HepG2 (cell line): ENCODE measurements around the gene THSD8. TPM values are rescaled to one million over a fixed set of nuclear protein-coding genes. Genes with fewer than 3 reads are reported as not detected.

Source experiments
- ATAC-seq: fragments of 200-7000 bp; cut with Tn5 transposase; 3 replicates; pipeline ENCODE4 v1.9.1; 2020; ENCODE audit warnings: mild to moderate bottlenecking, moderate library complexity
- BruUV-seq: library from RNA; stranded (reverse); fragments of 400-500 nt; replicated peaks from 2 replicates; lab custom pipeline; 2021; lab: Mats Ljungman, UMichigan
- CTCF ChIA-PET: fragments of 300-600 bp; formaldehyde crosslinking; extraction: SDS; loops from one replicate; lab custom pipeline; 2021; ENCODE audit warnings: low total read pairs, inconsistent platforms, low intra/inter-chr PET ratio; lab: Yijun Ruan, JAX
- POLR2A ChIA-PET: fragments of 350-600 bp; sonication (Branson Sonifier 250); formaldehyde crosslinking; loops from one replicate; lab custom pipeline; 2020; ENCODE audit warnings: antibody characterized with exemption, inconsistent platforms; lab: Yijun Ruan, JAX
- DNase-seq: peaks from one replicate; pipeline ENCODE4 v3.0.0-alpha.2; 2015; ENCODE audit warnings: low spot score
- FAIRE-seq: peaks from 3 replicates; lab custom pipeline; 2011; peaks lifted over from hg19 to GRCh38; lab: Jason Lieb, UNC
- H2AFZ ChIP-seq: one replicate; pipeline ENCODE4 v1.6.1; 2011; ENCODE audit warnings: low read length, inconsistent platforms
- H3K27ac ChIP-seq: fragments of 300-600 bp; 3 replicates; pipeline ENCODE4 v1.8.0; 2011; ENCODE audit warnings: mixed run types, mild to moderate bottlenecking, mixed read lengths, low read length, inconsistent platforms; ENCODE audit not compliant: insufficient read depth; ENCODE audit errors: extremely low read length
- H3K27me3 ChIP-seq, 2 experiments: fragments of 200-600 bp in 1 of 2; 2 replicates in 1 of 2; 3 replicates in 1 of 2; pipeline versions ENCODE4 v1.6.0 to v1.8.0; 2011; ENCODE audit warnings: low read length in 2 of 2, mild to moderate bottlenecking in 2 of 2, moderate library complexity in 2 of 2, inconsistent platforms in 1 of 2; ENCODE audit not compliant: insufficient read depth in 2 of 2, control insufficient read depth in 1 of 2
- H3K36me3 ChIP-seq, 2 experiments: fragments of 200-600 bp in 1 of 2; replicated peaks in 1 of 2; 2 replicates in 1 of 2; 3 replicates in 1 of 2; pipeline versions ENCODE4 v1.5.1 to v1.8.0; 2011; ENCODE audit warnings: low read length in 2 of 2, inconsistent platforms in 1 of 2; ENCODE audit not compliant: insufficient read depth in 2 of 2, control insufficient read depth in 1 of 2
- H3K4me1 ChIP-seq: 2 replicates; pipeline ENCODE4 v1.5.1; 2012; ENCODE audit warnings: low read length, inconsistent platforms; ENCODE audit not compliant: insufficient read depth
- H3K4me2 ChIP-seq: 2 replicates; pipeline ENCODE4 v1.6.0; 2011; ENCODE audit warnings: low read depth, low read length, inconsistent platforms
- H3K4me3 ChIP-seq, 3 experiments: fragments of 200-600 bp in 1 of 3; sonication (generic), shearing (Covaris generic) in 1 of 3; replicated peaks in 1 of 3; 2 replicates each; pipeline ENCODE4 v1.5.1; 2011 to 2016; ENCODE audit warnings: low read length in 3 of 3, inconsistent platforms in 2 of 3, low read depth in 2 of 3, mild to moderate bottlenecking in 2 of 3, control low read depth in 1 of 3, mixed read lengths in 1 of 3; ENCODE audit not compliant: insufficient read depth in 1 of 3
- H3K79me2 ChIP-seq: one replicate; pipeline ENCODE4 v1.6.1; 2011; ENCODE audit warnings: low read length, inconsistent platforms; ENCODE audit not compliant: insufficient read depth
- H3K9ac ChIP-seq: 2 replicates; pipeline ENCODE4 v1.6.0; 2011; ENCODE audit warnings: mild to moderate bottlenecking, low read depth, low read length, inconsistent platforms; ENCODE audit not compliant: insufficient read depth
- H3K9me3 ChIP-seq: 2 replicates; pipeline ENCODE4 v1.5.1; 2012; ENCODE audit warnings: mild to moderate bottlenecking, low read length
- H4K20me1 ChIP-seq: 2 replicates; pipeline ENCODE4 v1.6.0; 2011; ENCODE audit warnings: inconsistent platforms, mild to moderate bottlenecking, low read length, moderate library complexity; ENCODE audit not compliant: insufficient read depth
- AKNA ChIP-seq: sonication (generic); formaldehyde crosslinking; IDR thresholded peaks from 2 replicates; pipeline ENCODE4 v1.4.0; 2020; ENCODE audit warnings: missing genetic modification reagents, borderline replicate concordance
- ARNTL ChIP-seq: sonication (generic); formaldehyde crosslinking; IDR thresholded peaks from 2 replicates; pipeline ENCODE4 v1.4.0; 2020; ENCODE audit warnings: mild to moderate bottlenecking, missing genetic modification reagents
- MNT ChIP-seq: fragments of 450-650 bp; IDR thresholded peaks from 2 replicates; pipeline ENCODE4 v1.6.1; 2016
- MZF1 ChIP-seq: sonication (generic); formaldehyde crosslinking; IDR thresholded peaks from 2 replicates; pipeline ENCODE4 v1.8.1; 2023; ENCODE audit warnings: mild to moderate bottlenecking, missing genetic modification reagents, borderline replicate concordance
- NR2F6 ChIP-seq, 2 experiments: IDR thresholded peaks; 2 replicates each; pipeline ENCODE4 v1.6.1; 2016; ENCODE audit warnings: antibody characterized with exemption in 1 of 2, mild to moderate bottlenecking in 1 of 2
- SRSF9 ChIP-seq: fragments of 200-400 bp; formaldehyde crosslinking; IDR thresholded peaks from 2 replicates; pipeline ENCODE4 v1.6.1; 2018; ENCODE audit warnings: borderline replicate concordance, mild to moderate bottlenecking, low read depth, low read length; ENCODE audit not compliant: insufficient read depth, poor library complexity, severe bottlenecking
- TMF1 ChIP-seq: sonication (generic); formaldehyde crosslinking; IDR thresholded peaks from 2 replicates; pipeline ENCODE4 v1.8.1; 2022; ENCODE audit warnings: low read depth, missing genetic modification reagents
- ZBTB1 ChIP-seq: sonication (generic); formaldehyde crosslinking; IDR thresholded peaks from 2 replicates; pipeline ENCODE4 v1.4.0; 2020; ENCODE audit warnings: missing genetic modification reagents, borderline replicate concordance
- ZKSCAN5 ChIP-seq: sonication (generic); formaldehyde crosslinking; IDR thresholded peaks from 2 replicates; pipeline ENCODE4 v1.5.1; 2020; ENCODE audit warnings: mild to moderate bottlenecking, missing genetic modification reagents
- ZNF12 ChIP-seq: sonication (generic); formaldehyde crosslinking; IDR thresholded peaks from 2 replicates; pipeline ENCODE4 v1.5.0; 2020; ENCODE audit warnings: missing genetic modification reagents
- ZNF260 ChIP-seq: sonication (generic); formaldehyde crosslinking; IDR thresholded peaks from 2 replicates; pipeline ENCODE4 v1.4.0; 2020; ENCODE audit warnings: missing genetic modification reagents, low read depth, mild to moderate bottlenecking, borderline replicate concordance
- ZNF263 ChIP-seq: sonication (generic); formaldehyde crosslinking; IDR thresholded peaks from 2 replicates; pipeline ENCODE4 v1.4.0; 2020; ENCODE audit warnings: missing genetic modification reagents
- ZNF468 ChIP-seq: sonication (generic); formaldehyde crosslinking; IDR thresholded peaks from 2 replicates; pipeline ENCODE4 v1.8.0; 2022; ENCODE audit warnings: mild to moderate bottlenecking, moderate library complexity, missing genetic modification reagents
- ZNF572 ChIP-seq: sonication (generic); formaldehyde crosslinking; IDR thresholded peaks from 2 replicates; pipeline ENCODE4 v1.5.1; 2020; ENCODE audit warnings: mild to moderate bottlenecking, missing genetic modification reagents
- ZNF577 ChIP-seq: sonication (generic); formaldehyde crosslinking; IDR thresholded peaks from 2 replicates; pipeline ENCODE4 v1.4.0; 2020; ENCODE audit warnings: mild to moderate bottlenecking, low read depth, missing genetic modification reagents, borderline replicate concordance
- ZNF746 ChIP-seq: sonication (generic); formaldehyde crosslinking; IDR thresholded peaks from 2 replicates; pipeline ENCODE4 v1.8.0; 2022; ENCODE audit warnings: mild to moderate bottlenecking, missing genetic modification reagents
- ZNF75D ChIP-seq: sonication (generic); formaldehyde crosslinking; IDR thresholded peaks from 2 replicates; pipeline ENCODE4 v1.8.1; 2023; ENCODE audit warnings: missing genetic modification reagents, mild to moderate bottlenecking, borderline replicate concordance
- ZNF850 ChIP-seq: sonication (generic); formaldehyde crosslinking; conservative IDR thresholded peaks from 2 replicates; pipeline ENCODE4 v1.9.0; 2021; ENCODE audit warnings: mild to moderate bottlenecking, missing genetic modification reagents
- ZSCAN31 ChIP-seq: sonication (generic); formaldehyde crosslinking; IDR thresholded peaks from 2 replicates; pipeline ENCODE4 v1.5.0; 2020; ENCODE audit warnings: low read depth, mild to moderate bottlenecking, missing genetic modification reagents
- WGBS: methylation state at CpG from one replicate; pipeline ENCODE4 v1.1.6; 2017; ENCODE audit warnings: low lambda C conversion rate; 5-methylcytosine and 5-hydroxymethylcytosine counted together
- in situ Hi-C: cut with HindIII; loops from 2 replicates; pipeline ENCODE4 v1.10.0; 2017; ENCODE audit warnings: low pct_unique_long_range_greater_than_20kb; ENCODE audit not compliant: extremely low pct_ligation_motif_present
- intact Hi-C: fragments of 100-400 bp; cut with micrococcal nuclease; formaldehyde crosslinking; loops from one replicate; pipeline ENCODE4 v1.10.0; 2022; ENCODE audit not compliant: unreplicated experiment
- polyA plus RNA-seq, 8 experiments: library from polyadenylated mRNA; depleted of rRNA in 3 of 8; stranded (reverse) in 7 of 8; unstranded in 1 of 8; fragments of >200 nt; fragmentation: Illumina TruSeq in 4 of 8; extraction: Trizol in 4 of 8; gene quantifications; 2 replicates each; pipeline versions ENCODE4 v1.2.1 to v1.2.3, GENCODE V29; 2011 to 2016; ENCODE audit warnings: low read depth in 4 of 8, missing spikeins in 1 of 8, mixed read lengths in 1 of 8; ENCODE audit not compliant: insufficient read depth in 1 of 8
- total RNA-seq, 5 experiments: library from RNA; depleted of rRNA; stranded (reverse); fragments of >200 nt; fragmentation: Illumina TruSeq; extraction: Trizol; gene quantifications; 2 replicates each; pipeline ENCODE4 v1.2.3, GENCODE V29; 2016; ENCODE audit warnings: low read depth in 1 of 5

The THSD8 gene
- total and polyA plus RNA-seq, 2 of the 13 experiments (the other 11 are each of a cell fraction or from before 2014, with no cell fraction given) = 4.8 to 14.9 TPM

GRCh38 chr19:12764698-12765097, 37.2 kb upstream of the THSD8 start:
- in situ Hi-C loops = loop anchor here (5.0 kb wide), 1 partner anchor 38 kb away; the partner anchor contains the start of genes PRDX2 and THSD8
- Histone ChIP-seq H3K79me2 (no peaks in the 10 kb centered on the region), H4K20me1 (no peaks in the 10 kb centered on the region), H3K9ac (no peak overlapping the region), H2AFZ (no peak overlapping the region), H3K4me1 (0 out of 2 replicates have a peak, but pooled peaks cover 4% of the 10 kb centered on the region), H3K36me3 (0 out of 5 replicates have a peak, but pooled peaks cover 0 to 1% of the 10 kb centered on the region in 2 experiments), H3K27me3 (no peaks in the 10 kb centered on the region), H3K27ac (no peak overlapping the region), H3K4me3 (no peak overlapping the region), H3K9me3 (no peaks in the 10 kb centered on the region), H3K4me2 (no peak overlapping the region)
- no TSS peak for BruUV-seq
- no peak for DNase-seq
- ATAC-seq = no peak
- intact Hi-C loops = no loop called here
- ChIA-PET CTCF (interaction anchor here (1.8 kb wide), 1 partner anchor 32 kb away, joined by 6 read pairs; no protein-coding TSS in a partner anchor), POLR2A (interaction anchor here (1.1 kb wide), 1 partner anchor 9 kb away, joined by 4 read pairs; no protein-coding TSS in a partner anchor)
- 97% methylated on average over 14 of the region's 16 CpGs for WGBS
- no peak for FAIRE-seq
- TF ChIP-seq TMF1 (CRISPR knock-in tag) (no peak), MZF1 (CRISPR knock-in tag) (no peak), ZNF12 (CRISPR knock-in tag) (no peak), MNT (no peak), ZNF572 (CRISPR knock-in tag) (no peak), ZNF75D (no peak), AKNA (CRISPR knock-in tag) (no peak), ZNF468 (CRISPR knock-in tag) (no peak), SRSF9 (no peak), NR2F6 (IDR thresholded peaks at IDR 0.05) (no peak), NR2F6 (CRISPR knock-in tag; IDR thresholded peaks at IDR 0.05) (no peak), ZKSCAN5 (CRISPR knock-in tag) (no peak), ZNF850 (CRISPR knock-in tag) (no peak), ZSCAN31 (CRISPR knock-in tag) (no peak), ZNF260 (CRISPR knock-in tag) (no peak), ZBTB1 (CRISPR knock-in tag) (no peak), ZNF263 (CRISPR knock-in tag) (no peak), ZNF746 (CRISPR knock-in tag) (no peak), ZNF577 (no peak), ARNTL (CRISPR knock-in tag) (no peak)
